OCI-LY7 (cell line): Measurements from ENCODE around the gene ADRA2A.

Source experiments
- CTCF ChIP-seq: fragments of 200-600 bp; sonication (generic); conservative IDR thresholded peaks from 2 replicates; pipeline ENCODE4 v1.5.1; 2014; ENCODE audit warnings: mild to moderate bottlenecking, antibody characterized with exemption, low read length, moderate library complexity, mixed read lengths
- EZH2phosphoT487 ChIP-seq: fragments of 200-600 bp; sonication (generic); IDR thresholded peaks from 2 replicates; pipeline ENCODE4 v1.6.1; 2018; ENCODE audit warnings: low read depth, borderline replicate concordance, mild to moderate bottlenecking, mixed run types, antibody characterized with exemption, low read length, moderate library complexity, mixed read lengths

- no peak for TF ChIP-seq CTCF
- TF ChIP-seq EZH2phosphoT487: no peak
These were observed 38.1 kb downstream of the ADRA2A start for GRCh38 chr10:111114758-111115500.
